Ammon's horn (tissue), 1 donor: ENCODE measurements around the gene ECHDC3.
A peak's percentile ranks its signal among the peaks of the same experiment; 100 is the strongest.

Source experiments
- DNase-seq: peaks from one replicate; pipeline ENCODE4 v3.0.0-alpha.2; 2016; ENCODE audit warnings: low spot score

Gene ECHDC3

DNA sequence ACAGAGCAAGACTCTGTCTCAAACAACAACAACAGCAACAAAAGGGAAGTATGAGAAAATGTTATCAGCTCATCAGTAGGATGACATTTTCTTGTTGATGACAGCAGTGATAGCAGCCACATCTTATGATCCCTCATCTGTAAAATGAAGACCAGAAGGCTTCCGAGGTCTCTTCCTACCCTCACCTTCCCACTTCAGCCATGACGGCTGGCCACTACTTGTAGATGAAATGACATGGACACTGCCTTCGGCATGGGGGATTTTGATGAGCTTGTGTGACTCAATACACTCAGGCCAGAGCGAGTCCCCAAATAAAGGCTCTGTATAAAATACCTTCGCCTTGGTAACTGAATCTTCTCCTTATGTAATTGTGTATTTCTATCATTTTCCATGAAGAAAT is 6.7 kb downstream of the ECHDC3 start:
- no peak for DNase-seq

DNA sequence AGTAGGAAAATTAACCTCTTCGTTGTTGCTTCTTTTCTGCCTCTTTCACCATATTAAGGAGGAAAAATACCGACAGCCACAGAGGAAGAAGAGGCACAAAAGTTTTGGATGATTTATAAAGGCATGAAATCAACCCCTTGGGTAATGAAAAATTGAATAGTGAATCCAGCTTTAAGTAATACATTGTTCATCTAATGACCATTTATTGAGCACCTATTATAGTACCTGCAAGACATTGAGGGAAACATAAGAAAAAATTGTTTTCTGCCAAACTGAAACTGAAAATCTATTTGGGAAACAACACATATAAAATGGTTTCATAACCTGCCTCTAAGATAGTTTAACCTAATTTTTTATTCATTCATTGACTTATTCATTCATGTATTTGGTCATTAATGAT is 8.2 kb downstream of the ECHDC3 start:
- DNase-seq: no peak

DNA sequence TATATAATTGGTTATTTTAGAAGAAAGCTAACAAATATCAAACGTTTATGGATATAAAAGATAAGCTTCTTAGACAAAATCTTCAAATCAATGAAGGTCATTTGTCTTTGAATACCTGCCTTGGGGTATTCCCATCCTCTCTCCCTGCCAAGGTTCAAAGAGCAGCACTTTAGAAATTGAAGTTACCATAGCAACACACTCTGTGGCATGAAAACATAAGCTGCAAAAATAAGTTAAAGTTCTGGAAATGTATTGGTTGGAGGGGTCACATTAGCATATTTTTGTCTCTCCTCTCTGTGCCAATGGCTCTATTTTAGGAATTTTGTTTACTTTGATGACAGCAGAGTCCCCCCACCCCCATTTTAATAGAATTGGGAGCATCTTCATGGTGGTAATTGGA is 12.0 kb downstream of the ECHDC3 start:
- DNase-seq: no peak

DNA sequence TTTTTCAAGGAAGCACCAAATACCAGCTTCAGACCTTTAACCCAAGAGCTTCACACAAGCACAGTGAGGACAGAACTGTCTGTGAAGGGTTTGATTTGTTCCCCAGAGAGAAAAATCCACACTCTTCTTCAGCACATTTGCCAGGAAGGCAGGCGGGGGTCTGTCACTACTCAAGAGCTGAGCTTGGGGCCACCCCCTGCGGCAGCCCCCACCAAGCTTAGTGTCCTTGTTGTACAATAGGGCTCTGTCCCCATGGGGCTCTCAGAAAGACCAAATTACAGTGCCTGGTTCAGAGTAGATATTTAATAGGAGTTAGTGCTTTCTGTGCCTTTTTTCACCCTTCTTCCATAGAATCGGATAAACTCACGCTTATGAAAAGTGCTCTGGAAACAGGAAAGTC is 12.4 kb downstream of the ECHDC3 start:
- no peak for DNase-seq

DNA sequence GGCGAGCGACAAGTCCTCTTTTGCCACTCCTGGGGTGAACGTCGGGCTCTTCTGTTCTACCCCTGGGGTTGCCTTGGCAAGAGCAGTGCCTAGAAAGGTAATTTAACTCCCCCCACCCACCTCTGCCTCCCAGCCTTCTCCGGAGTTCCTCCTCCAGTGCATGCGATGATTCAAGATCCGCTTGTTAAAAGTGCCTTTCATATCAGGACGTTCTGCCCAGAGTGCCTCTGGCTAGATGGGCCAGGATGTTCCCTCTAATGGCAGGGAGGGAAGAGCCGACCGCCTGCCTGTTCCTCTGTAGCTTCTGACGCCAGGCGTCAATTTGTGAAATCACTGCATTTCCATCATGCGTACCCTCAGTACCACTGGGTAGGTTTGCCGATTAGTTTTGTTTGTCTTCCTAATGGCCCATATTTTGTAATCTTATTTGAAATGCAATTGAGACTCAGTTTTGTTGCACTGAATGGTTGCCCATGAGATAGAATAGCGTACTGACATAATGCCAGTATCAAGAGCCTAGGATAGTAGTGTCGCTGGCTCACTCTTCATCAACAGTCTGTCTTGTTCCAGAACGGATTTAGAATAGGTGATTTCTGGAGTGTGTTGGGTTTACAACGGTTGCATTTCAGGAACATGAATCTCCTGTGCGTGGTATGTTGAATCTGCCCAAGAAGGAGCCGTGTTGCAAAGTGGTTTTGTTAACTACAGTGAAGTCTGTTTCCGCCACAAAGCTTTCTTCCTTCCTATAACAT is 13.5 kb downstream of the ECHDC3 start:
- DNase-seq: no peak

DNA sequence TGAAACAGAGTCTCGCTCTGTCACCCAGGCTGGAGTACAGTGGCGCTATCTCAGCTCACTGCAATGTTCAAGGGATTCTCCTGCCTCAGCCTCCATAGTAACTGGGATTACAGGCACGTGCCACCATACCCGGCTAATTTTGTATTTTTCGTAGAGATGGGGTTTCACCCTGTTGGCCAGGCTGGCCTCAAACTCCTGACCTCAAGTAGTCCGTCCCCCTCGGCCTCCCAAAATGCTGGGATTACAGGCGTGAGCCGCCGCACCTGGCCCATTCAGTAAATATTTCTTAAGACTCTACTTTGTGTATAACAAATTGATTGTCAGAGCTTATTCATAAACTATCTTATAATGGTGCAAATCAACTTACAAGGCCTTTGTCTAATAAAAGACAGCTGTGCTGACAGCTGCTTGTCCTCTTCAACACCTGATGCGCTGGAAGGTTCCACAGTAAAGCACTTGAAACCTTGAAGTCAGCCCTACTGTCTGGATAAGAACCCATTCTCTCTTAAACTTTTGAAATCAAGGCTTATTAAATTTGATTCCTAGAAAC is 14.7 kb downstream of the ECHDC3 start:
- DNase-seq: no peak

DNA sequence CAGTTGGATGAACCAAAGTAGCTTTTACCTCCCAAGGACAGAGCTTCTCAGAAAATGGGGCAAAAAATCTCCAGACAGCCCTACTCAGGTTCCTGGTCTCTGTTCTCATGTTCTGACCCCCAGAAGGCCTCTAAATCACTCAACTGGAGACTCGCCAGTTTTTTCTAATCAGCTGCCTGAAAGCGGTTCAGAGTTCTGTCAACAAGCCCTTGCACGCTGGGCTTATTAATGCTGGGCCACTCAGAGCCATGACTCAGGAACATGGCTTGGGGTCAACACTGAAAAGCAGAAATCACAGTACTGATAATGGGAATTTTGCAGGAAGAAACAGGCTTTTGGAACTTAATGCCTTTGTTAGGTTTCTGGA is 15.3 kb downstream of the ECHDC3 start:
- no peak for DNase-seq

DNA sequence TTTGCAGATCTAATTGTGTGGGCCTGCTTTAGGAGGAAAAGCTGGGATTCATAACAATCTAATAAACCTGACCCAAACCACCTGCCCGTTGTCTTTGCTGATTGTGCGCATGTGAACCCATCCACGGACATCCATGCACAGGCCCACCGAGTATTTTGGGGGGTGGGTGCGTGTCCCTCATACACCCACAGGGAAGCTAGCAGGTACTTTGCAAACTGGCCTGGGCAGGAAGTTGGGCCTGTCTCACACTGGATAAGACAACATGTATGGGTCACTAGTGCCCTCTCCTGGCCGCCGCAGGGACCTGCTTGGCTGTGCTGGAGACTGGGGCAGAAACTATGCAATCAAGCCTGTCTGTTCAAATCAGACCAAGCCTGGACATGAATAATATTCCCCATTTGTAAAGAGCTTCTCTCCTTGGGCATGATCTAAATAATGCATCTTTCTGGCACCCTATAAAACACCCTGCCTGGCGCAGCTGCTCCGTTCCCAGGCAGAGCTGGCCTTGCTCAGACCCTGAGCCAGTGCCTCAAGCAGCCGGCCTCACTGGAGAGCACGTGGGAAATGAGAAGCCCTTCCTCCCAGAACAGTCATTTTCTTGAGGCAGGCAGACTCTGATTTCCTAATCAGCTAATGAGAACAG is 15.8 kb downstream of the ECHDC3 start:
- peak; percentile 91 for DNase-seq

DNA sequence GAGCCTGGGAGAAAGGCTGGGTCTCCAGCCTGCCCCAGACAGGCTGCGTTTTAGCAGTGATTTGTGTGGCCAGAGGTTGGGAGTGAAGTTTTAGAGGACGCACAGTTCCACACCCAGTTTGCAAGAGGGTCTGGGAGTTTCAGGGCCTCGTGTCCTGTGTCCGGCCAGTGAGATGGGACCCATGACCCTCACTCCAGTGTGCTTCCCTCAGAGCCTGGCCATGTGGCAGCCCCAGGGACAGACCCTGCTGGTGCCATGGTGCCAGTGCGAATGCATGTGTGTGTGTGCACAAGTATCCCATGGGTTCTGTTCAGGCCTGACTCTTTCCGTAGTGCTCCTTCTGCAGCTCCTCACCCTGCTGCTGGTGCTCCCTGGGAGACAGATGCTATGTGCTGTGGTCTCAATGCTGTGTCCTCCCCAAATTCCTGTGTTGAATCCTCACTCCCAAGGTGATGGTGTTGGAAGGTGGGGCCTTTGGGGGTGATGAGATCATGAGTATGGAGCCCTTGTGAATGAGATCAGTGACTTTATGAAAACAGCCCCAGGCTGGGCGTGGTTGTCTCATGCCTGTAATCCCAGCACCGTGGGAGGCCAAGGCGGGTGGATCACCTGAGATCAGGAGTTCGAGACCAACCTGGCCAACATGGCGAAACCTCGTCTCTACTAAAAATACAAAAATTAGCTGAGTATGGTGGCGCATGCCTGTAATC is 16.5 kb downstream of the ECHDC3 start:
- DNase-seq: no peak

DNA sequence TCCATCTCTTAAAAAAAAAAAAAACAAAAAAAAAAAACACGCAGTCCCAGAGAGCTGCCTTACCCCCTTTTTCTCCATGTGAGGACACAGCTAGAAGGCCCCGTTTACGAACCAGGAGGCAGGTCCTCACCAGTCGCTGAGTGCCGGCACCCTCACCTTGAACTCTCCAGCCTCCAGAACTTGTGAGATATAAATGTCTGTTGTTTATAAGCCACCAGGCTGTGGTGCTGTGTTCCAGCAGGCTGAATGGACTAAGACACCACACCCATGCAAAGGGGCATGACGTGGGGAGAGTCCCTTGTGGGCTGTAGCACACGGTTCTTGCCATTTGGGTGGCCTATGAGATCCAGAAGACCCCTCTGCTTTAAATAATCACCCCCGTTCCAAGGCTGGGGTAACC is 17.2 kb downstream of the ECHDC3 start:
- DNase-seq: no peak

DNA sequence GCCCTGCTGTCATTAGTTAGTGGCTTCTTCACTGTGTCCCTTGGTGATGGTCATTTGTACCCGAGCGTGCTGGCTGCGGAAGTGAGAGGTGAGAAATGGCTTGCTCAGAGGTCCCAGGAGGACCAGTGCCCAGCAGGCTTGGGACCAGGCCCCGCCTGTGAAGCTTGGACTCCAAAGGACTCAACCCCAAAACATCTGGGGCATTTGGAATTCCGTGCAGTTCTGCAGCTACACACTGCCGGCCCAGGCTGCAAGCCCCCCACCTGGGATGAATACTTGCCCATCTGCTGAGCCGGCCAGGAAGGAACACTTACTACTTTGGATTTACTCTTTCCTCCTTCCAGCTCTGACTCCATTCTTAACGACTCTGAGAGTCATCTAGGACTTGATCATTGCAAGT is 18.0 kb downstream of the ECHDC3 start:
- DNase-seq: no peak

DNA sequence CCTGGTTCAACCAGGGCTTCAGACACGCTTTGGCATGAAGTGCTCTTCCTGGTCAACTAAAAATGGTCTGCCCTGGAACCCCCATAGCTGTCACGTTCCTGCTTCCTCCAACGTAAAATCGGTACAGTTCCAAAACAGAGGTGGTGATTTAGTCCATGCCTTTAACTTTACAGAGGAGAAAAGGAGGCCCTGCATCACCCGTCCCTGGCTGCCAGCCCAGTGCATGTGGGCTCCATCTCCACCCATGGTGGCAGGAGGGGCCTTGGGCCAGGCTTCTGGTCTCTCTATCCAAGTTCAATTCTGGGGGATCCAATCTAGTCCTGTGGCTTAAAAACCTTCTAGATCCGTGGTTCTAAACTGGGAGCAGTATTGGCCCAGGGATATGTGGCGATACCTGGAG is 18.7 kb downstream of the ECHDC3 start:
- no peak for DNase-seq

DNA sequence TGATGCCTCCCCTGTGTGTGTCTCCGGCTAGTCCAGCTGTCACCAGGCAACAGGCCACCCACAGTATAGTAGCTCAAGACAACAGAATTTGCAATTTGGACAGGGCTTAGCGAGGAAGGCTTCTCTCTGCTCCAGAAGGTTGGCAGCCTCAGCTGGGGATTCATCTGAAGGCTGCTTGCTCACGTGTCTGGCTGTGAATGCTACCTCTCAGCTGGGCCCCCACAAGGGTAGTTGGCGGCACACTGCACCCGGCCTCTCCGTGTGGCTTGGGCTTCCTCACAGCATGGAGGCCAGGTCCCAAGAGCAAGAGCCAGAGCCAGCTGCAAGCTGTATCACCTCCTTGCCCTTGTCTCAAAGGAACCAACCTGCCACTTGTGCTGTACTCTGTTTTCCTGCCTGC is 19.2 kb downstream of the ECHDC3 start:
- DNase-seq: no peak

DNA sequence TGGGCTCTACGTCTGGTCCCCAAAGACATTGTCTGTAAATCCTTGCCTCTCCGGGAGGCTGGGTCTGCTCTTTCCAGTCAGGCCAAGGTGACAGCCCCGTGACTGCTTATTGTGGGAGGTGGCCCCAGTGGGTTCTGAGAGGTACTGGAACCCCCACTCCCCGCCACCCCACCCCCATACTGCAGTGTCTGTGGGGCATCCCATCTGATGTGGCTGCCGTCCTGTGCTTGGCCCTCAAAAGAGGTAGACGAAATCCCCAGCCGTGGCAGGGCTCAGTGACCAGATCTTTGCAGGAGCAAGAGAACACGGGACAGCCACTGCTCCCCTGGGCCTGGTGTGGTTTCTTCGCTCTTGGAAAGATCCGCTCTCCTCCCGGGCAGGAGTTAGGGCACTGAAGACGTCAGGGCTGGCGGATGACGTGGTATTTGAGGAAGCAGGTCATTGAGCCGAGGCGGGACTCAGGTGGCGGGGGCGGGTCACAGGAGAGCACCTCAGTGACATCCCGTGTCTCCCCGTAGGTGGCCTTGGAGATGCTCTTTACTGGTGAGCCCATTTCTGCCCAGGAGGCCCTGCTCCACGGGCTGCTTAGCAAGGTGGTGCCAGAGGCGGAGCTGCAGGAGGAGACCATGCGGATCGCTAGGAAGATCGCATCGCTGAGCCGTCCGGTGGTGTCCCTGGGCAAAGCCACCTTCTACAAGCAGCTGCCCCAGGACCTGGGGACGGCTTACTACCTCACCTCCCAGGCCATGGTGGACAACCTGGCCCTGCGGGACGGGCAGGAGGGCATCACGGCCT is 20.7 kb downstream of the ECHDC3 start:
- no peak for DNase-seq

DNA sequence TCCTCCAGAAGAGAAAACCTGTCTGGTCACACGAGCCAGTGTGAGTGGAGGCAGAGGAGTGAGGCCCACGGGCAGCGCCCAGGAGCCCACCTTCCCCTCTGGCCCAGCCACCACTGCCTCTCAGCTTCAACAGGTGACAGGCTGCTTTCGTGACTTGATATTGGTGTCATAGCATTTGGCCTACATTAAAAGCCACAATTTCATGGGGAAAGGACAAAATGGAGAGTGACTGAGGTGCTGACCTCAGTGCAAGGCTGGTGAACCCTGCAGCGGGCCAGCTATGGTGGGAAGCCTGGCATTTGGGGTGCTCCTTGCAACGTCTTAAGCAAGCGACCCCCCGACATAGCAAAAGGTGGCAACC is 21.3 kb downstream of the ECHDC3 start:
- no peak for DNase-seq

DNA sequence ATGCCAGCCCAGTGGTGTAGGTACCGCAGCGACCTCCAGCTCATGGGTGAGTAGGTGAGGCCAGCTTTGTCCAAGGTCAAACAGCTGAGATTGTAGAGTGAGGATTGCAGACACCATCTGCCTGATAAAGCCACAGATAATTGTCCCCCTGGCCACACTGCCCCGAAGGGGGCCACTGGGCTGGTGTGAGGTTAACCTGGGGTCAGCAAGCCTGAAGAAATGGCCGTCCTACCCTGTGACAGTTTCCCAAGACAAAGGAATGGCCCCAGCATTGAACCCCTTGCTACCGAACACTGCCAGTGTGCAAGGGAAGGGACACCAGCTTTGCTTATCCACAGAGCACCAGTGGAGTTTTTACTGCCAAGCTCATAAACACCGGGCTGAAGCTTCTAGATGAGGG is 23.0 kb downstream of the ECHDC3 start:
- no peak for DNase-seq

DNA sequence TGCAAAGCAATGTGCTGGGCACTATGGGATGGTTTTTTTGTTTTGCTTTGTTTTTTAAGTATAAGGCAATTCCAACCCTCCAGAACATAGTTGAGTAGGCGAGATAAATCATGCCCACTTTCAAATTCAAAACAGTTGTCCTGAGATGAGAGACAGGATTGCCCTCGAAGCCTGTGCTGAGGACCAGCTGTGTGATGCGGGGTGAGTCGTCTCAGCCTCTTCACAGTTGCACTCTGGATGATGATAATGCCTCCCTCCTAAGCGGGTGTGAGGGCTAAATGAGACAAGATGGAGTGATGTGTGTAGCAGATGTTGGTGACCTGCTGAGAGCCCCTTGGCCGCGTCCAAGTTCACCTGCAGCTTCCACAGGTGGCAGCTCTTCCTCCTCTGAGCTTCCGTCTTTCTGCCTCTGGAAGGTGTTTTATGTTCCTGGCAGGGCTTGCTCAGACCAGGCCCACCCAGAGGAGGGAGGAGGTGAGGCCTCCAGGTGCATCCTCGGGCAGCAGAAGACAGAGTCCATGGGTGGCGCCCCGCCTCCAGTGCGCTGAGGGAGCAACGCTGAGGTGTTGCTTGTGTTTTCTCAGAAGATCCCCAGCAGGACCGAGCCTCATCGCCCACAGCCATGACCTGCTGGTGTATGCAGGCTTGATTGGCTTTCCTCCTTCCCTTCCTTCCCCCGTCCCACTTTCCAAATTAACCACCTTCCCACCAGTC is 30.6 kb downstream of the ECHDC3 start:
- DNase-seq: no peak

DNA sequence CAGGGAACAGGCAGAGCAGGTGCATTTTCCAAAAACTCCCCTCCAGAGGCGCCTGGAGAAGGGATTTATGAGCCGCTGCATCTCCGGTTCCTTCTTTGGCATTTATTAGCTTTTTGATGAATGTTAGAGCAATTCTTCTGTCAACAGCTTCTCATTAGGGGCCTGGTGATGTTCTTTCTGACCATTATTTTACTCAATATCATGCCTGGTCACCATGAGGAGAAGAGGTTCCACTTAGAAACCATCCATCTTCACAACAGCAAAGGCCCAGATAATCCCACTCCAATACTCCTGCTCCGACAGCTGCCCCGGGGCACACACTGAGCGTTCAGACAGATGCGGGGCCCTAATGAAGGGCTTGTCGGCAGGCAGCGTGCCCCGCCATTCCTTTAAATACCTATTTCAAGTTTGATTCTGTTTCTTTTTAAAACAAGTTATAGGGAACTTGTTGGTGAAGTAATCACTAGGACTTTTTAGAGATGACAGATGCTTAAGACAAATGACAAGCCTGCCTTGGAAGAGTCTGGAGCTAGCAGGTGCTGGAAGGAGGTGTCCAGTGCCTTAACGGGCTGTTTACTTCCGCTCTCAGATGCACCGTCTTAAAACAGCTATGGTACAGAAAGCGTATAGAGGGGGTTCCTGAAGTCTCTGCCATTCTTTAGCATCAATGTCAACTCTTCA is 31.7 kb downstream of the ECHDC3 start:
- no peak for DNase-seq

DNA sequence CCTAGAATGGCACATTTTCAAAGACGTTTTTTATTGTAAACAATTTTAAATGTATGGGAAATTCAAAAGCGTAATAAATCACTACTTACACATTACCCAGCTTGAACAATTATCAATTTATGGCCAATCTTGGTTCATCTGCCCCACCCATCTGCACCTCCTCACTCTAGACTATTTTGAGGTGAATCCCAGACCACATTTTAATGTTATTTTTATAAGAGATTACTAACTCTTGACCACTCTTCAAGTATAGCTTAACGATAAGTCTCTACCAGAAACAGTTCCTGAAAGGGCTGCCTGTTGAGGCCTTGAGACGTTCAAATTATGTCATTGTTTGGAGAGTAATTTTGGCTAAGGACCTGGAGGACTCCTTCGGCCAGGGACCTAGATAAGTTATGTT is 33.2 kb downstream of the ECHDC3 start:
- DNase-seq: no peak

DNA sequence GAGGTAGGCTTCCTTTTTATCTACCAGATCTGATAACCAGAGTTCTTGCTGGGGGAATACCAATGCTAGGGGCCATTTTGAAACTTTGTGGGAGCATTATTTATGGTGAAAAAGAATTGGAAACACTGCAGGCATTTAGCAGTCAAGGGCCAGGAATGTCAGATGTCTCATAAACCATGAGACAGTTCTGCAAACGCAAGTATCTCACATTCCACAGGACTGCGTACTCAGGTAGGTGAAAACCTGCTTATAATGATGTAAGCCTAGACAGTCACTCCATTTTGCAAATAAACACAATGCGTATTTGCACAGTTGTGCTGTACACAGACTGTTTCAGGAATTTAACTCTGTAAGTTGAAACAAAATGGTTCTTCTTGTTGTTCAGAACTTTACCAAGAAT is 33.9 kb downstream of the ECHDC3 start:
- no peak for DNase-seq

DNA sequence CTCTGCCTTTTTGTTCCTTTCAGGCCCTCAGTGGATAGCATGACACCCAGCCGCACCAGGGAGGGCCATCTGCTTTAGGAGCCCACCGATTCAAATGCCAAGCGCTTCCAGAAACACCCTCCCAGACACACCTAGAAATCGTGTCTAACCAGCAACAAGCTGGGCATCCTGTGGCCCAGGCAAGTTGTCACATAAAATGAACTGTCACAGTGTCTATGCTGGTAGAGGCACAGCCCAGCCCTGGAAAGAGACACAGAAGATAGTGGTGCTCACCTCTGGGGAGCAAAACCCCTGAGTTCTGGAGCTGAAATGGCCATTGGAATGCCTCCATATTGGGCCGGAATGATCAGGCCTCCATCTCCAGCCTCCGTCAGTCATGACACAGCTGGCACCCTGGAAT is 38.9 kb downstream of the ECHDC3 start:
- DNase-seq: no peak
